ENCODE measurements around the gene APBA1. TPM values are rescaled to one million over a fixed set of nuclear protein-coding genes. Genes with fewer than 3 reads are reported as not detected.
"Not testable (repeated sequence)": the region's sequence is repeated elsewhere in the genome, so short reads cannot be mapped to it uniquely, and the experiment has no call there.

The APBA1 gene
- total RNA-seq, 5 donors from 2014 or later (not counting 1 experiment from before 2014, with no cell fraction given): 0.51 to 1.8 (median 0.78) TPM

GRCh38 chr9:69444021-69444420 lies 228.2 kb downstream of the APBA1 start:
- Mint-ChIP-seq H3K9me3 (no peaks in the 10 kb centered on the region), H3K4me3 (no peak overlapping the region), H3K36me3 (no peaks in the 10 kb centered on the region), H3K27ac (no peak overlapping the region), H3K4me1 (peaks cover 16 to 33% (median 23%) of the 10 kb centered on the region in 3 donors), H3K27me3 (peaks cover 4 to 6% of the 10 kb centered on the region in 2 donors)
- Histone ChIP-seq H3K9me3 (no peaks in the 10 kb centered on the region), H3K36me3 (ENCODE audit: control insufficient read depth in 2 of 2, extremely low read depth in 1 of 2, insufficient read depth in 1 of 2, low read length in 1 of 2) (no peaks in the 10 kb centered on the region), H3K4me3 (ENCODE audit: control insufficient read depth in 1 of 2, extremely low read depth in 1 of 2, low read length in 1 of 2) (no peak overlapping the region), H3K27ac (ENCODE audit: low read length) (no peak overlapping the region), H3K4me1 (ENCODE audit: control insufficient read depth in 1 of 2, extremely low read depth in 1 of 2, insufficient read depth in 2 of 2, low read length in 2 of 2) (peaks cover 0 to 6% of the 10 kb centered on the region in 2 experiments), H3K27me3 (replicated peaks in 1 of 2; ENCODE audit: control insufficient read depth in 2 of 2, extremely low read depth in 1 of 2, insufficient read depth in 2 of 2, low read length in 1 of 2) (peaks cover 0 to 13% of the 10 kb centered on the region in 2 experiments)
- ATAC-seq (replicated peaks in 1 of 4): no peak
- 88% methylated on average over 7 of the region's 8 CpGs for WGBS (ENCODE audit: insufficient coverage)
- no peak for DNase-seq
- CTCF ChIA-PET: no interaction called here
- POLR2A ChIA-PET: no interaction called here

DNA sequence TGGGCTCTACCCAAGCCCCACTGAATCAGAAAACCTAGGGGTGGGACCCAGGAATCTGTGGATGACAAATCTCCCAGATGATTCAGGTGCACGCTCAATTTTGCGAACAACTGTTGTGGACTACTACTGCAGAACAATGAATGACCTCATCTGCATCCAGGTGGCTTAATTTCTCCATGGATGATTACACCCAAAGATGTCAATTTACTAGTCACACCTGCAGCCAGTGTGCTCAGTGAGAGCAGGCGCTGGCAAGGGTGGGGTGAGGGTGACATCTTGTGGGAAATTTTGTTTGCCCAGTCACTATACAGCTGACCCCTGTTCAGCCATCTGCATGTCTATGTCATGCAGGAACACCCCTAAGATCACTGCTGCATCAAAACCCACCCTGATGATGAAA lies 229.0 kb downstream of the APBA1 start:
- peaks cover 16 to 31% (median 23%) of the 10 kb centered on the region in 3 donors for H3K4me1 Mint-ChIP-seq
- ChIA-PET POLR2A (no interaction called here), CTCF (no interaction called here)
- H3K9me3 Mint-ChIP-seq: no peaks in the 10 kb centered on the region
- H3K36me3 Mint-ChIP-seq: no peaks in the 10 kb centered on the region
- Histone ChIP-seq H3K27ac (ENCODE audit: low read length) (no peak overlapping the region), H3K36me3 (ENCODE audit: control insufficient read depth in 2 of 2, extremely low read depth in 1 of 2, insufficient read depth in 1 of 2, low read length in 1 of 2) (no peaks in the 10 kb centered on the region), H3K9me3 (no peaks in the 10 kb centered on the region), H3K27me3 (replicated peaks in 1 of 2; ENCODE audit: control insufficient read depth in 2 of 2, extremely low read depth in 1 of 2, insufficient read depth in 2 of 2, low read length in 1 of 2) (peaks cover 0 to 13% of the 10 kb centered on the region in 2 experiments), H3K4me3 (ENCODE audit: control insufficient read depth in 1 of 2, extremely low read depth in 1 of 2, low read length in 1 of 2) (no peak overlapping the region), H3K4me1 (ENCODE audit: control insufficient read depth in 1 of 2, extremely low read depth in 1 of 2, insufficient read depth in 2 of 2, low read length in 2 of 2) (peaks cover 0 to 6% of the 10 kb centered on the region in 2 experiments)
- 87% methylated on average over 2 of the region's 3 CpGs for WGBS (ENCODE audit: insufficient coverage)
- H3K4me3 Mint-ChIP-seq: no peak overlapping the region
- H3K27me3 Mint-ChIP-seq: peaks cover 3 to 4% of the 10 kb centered on the region in 2 donors
- H3K27ac Mint-ChIP-seq: peak overlapping the region in 1 of 2 donors; percentile 15
- DNase-seq (no peak), ATAC-seq (replicated peaks in 1 of 4) (no peak)

GRCh38 chr9:69442486-69442885 lies 229.7 kb downstream of the APBA1 start:
- H3K27ac ChIP-seq (ENCODE audit: low read length): no peak overlapping the region
- 97% methylated on average over 3 of the region's 5 CpGs for WGBS (ENCODE audit: insufficient coverage)
- H3K9me3 Mint-ChIP-seq: no peaks in the 10 kb centered on the region
- POLR2A ChIA-PET: no interaction called here
- no peak for DNase-seq
- H3K36me3 Mint-ChIP-seq: no peaks in the 10 kb centered on the region
- no peaks in the 10 kb centered on the region for H3K9me3 ChIP-seq
- CTCF ChIA-PET: no interaction called here
- no peak overlapping the region for H3K27ac Mint-ChIP-seq
- no peak overlapping the region for H3K4me3 ChIP-seq (ENCODE audit: control insufficient read depth in 1 of 2, extremely low read depth in 1 of 2, low read length in 1 of 2)
- peaks cover 0 to 6% of the 10 kb centered on the region in 2 experiments for H3K4me1 ChIP-seq (ENCODE audit: control insufficient read depth in 1 of 2, extremely low read depth in 1 of 2, insufficient read depth in 2 of 2, low read length in 2 of 2)
- peaks cover 0 to 10% of the 10 kb centered on the region in 2 experiments for H3K27me3 ChIP-seq (replicated peaks in 1 of 2; ENCODE audit: control insufficient read depth in 2 of 2, extremely low read depth in 1 of 2, insufficient read depth in 2 of 2, low read length in 1 of 2)
- peaks cover 0 to 3% of the 10 kb centered on the region in 2 donors for H3K27me3 Mint-ChIP-seq
- peaks cover 16 to 31% (median 23%) of the 10 kb centered on the region in 3 donors for H3K4me1 Mint-ChIP-seq
- H3K36me3 ChIP-seq (ENCODE audit: control insufficient read depth in 2 of 2, extremely low read depth in 1 of 2, insufficient read depth in 1 of 2, low read length in 1 of 2): no peaks in the 10 kb centered on the region
- no peak overlapping the region for H3K4me3 Mint-ChIP-seq
- ATAC-seq (replicated peaks in 1 of 4): no peak

DNA sequence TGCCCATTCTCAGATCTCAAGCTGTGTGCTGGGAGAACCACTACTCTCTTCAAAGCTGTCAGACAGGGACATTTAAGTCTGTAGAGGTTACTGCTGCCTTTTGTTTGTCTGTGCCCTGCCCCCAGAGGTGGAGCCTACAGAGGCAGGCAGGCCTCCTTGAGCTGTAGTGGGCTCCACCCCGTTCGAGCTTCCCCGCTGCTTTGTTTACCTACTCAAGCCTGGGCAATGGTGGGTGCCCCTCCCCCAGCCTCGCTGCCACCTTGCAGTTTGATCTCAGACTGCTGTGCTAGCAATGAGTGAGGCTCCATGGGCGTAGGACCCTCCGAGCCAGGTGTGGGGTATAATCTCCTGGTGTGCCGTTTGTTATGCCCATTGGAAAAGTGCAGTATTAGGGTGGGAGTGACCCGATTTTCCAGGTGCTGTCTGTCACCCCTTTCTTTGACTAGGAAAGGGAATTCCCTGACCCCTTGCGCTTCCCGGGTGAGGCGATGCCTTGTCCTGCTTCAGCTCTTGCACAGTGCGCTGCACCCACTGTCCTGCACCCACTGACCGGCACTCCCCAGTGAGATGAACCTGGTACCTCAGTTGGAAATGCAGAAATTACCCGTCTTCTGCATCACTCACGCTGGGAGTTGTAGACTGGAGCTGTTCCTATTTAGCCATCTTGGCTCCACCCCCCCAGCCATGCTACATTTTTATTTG lies 231.8 kb downstream of the APBA1 start:
- H3K27me3 Mint-ChIP-seq; ATAC-seq (replicated peaks in 1 of 4); H3K4me1 ChIP-seq (ENCODE audit: control insufficient read depth in 1 of 2, extremely low read depth in 1 of 2, insufficient read depth in 2 of 2, low read length in 2 of 2); H3K9me3 ChIP-seq; CTCF ChIA-PET; POLR2A ChIA-PET; H3K4me3 ChIP-seq (ENCODE audit: control insufficient read depth in 1 of 2, extremely low read depth in 1 of 2, low read length in 1 of 2); H3K36me3 ChIP-seq (ENCODE audit: control insufficient read depth in 2 of 2, extremely low read depth in 1 of 2, insufficient read depth in 1 of 2, low read length in 1 of 2); H3K27me3 ChIP-seq (replicated peaks in 1 of 2; ENCODE audit: control insufficient read depth in 2 of 2, extremely low read depth in 1 of 2, insufficient read depth in 2 of 2, low read length in 1 of 2); H3K9me3 Mint-ChIP-seq; H3K27ac ChIP-seq (ENCODE audit: low read length); H3K36me3 Mint-ChIP-seq: not testable (repeated sequence)
- peak in 16 of 35 experiments; percentile 4 to 55 (median 13) for DNase-seq
- H3K4me1 Mint-ChIP-seq: peaks cover 16 to 23% (median 16%) of the 10 kb centered on the region in 3 donors
- H3K4me3 Mint-ChIP-seq: peak overlapping the region; percentile 53 to 64 (median 63)
- peak overlapping the region; percentile 49 to 83 for H3K27ac Mint-ChIP-seq
- 93% methylated on average over 3 of the region's 15 CpGs for WGBS (ENCODE audit: insufficient coverage)

DNA sequence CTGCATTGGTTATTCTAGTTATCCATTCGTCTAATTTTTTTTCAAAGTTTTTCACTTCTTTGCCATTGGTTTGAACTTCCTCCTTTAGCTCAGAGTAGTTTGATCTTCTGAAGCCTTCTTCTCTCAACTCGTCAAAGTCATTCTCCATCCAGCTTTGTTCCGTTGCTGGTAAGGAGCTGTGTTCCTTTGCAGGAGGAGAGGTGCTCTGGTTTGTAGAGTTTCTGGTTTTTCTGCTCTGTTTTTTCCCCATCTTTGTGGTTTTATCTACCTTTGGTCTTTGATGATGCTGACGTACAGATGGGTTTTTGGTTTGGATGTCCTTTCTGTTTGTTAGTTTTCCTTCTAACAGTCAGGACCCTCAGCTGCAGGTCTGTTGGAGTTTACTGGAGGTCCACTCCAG lies 232.5 kb downstream of the APBA1 start:
- ATAC-seq (replicated peaks in 1 of 4); H3K27me3 Mint-ChIP-seq; H3K27ac ChIP-seq (ENCODE audit: low read length); H3K36me3 ChIP-seq (ENCODE audit: control insufficient read depth in 2 of 2, extremely low read depth in 1 of 2, insufficient read depth in 1 of 2, low read length in 1 of 2); H3K9me3 ChIP-seq; H3K36me3 Mint-ChIP-seq; H3K4me1 ChIP-seq (ENCODE audit: control insufficient read depth in 1 of 2, extremely low read depth in 1 of 2, insufficient read depth in 2 of 2, low read length in 2 of 2); POLR2A ChIA-PET; H3K27me3 ChIP-seq (replicated peaks in 1 of 2; ENCODE audit: control insufficient read depth in 2 of 2, extremely low read depth in 1 of 2, insufficient read depth in 2 of 2, low read length in 1 of 2); H3K9me3 Mint-ChIP-seq; H3K4me3 ChIP-seq (ENCODE audit: control insufficient read depth in 1 of 2, extremely low read depth in 1 of 2, low read length in 1 of 2); CTCF ChIA-PET: not testable (repeated sequence)
- Mint-ChIP-seq H3K27ac (peak overlapping the region; percentile 49 to 83), H3K4me3 (peak overlapping the region; percentile 53 to 64 (median 63)), H3K4me1 (peaks cover 16 to 23% (median 16%) of the 10 kb centered on the region in 3 donors)
- peak in 1 of 35 experiments; percentile 3 for DNase-seq
- WGBS (ENCODE audit: insufficient coverage): no CpG with 5 or more reads among the region's 4 CpGs

DNA sequence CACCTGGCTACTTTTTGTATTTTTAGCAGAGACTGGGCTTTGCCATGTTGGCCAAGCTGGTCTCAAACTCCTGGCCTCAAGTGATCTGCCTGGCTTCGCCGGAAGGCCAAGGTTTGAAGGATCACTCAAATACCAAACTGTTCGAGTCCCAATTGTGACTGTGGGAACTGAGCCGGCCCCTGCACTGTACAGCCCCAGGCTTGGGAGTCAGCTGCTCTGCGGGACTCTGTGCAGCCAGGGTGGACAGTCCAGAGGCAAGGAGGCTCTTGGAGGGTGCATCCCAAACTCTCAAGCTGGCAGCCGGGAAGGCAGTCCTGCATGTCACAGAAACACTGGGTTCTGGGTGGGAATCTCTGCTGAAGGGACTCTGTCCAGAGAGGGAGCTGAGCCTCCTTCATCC lies 238.2 kb downstream of the APBA1 start:
- H3K27me3 ChIP-seq (replicated peaks in 1 of 2; ENCODE audit: control insufficient read depth in 2 of 2, extremely low read depth in 1 of 2, insufficient read depth in 2 of 2, low read length in 1 of 2): peaks cover 0 to 4% of the 10 kb centered on the region in 2 experiments
- H3K27ac Mint-ChIP-seq: no peak overlapping the region

More for the DNA sequence above, 238.2 kb downstream of the APBA1 start:
- WGBS (ENCODE audit: insufficient coverage): 93% methylated on average over 5 of the region's 6 CpGs
- H3K36me3 Mint-ChIP-seq: no peaks in the 10 kb centered on the region
- H3K27me3 Mint-ChIP-seq: no peaks in the 10 kb centered on the region
- DNase-seq (no peak), ATAC-seq (replicated peaks in 1 of 4) (no peak)
- H3K4me1 ChIP-seq (ENCODE audit: control insufficient read depth in 1 of 2, extremely low read depth in 1 of 2, insufficient read depth in 2 of 2, low read length in 2 of 2): no peaks in the 10 kb centered on the region
- H3K36me3 ChIP-seq (ENCODE audit: control insufficient read depth in 2 of 2, extremely low read depth in 1 of 2, insufficient read depth in 1 of 2, low read length in 1 of 2): no peaks in the 10 kb centered on the region
- ChIA-PET CTCF (no interaction called here), POLR2A (no interaction called here)
- no peaks in the 10 kb centered on the region for H3K9me3 ChIP-seq
- H3K27ac ChIP-seq (ENCODE audit: low read length): no peak overlapping the region
- H3K4me1 Mint-ChIP-seq: no peaks in the 10 kb centered on the region
- no peak overlapping the region for H3K4me3 ChIP-seq (ENCODE audit: control insufficient read depth in 1 of 2, extremely low read depth in 1 of 2, low read length in 1 of 2)
- no peak overlapping the region for H3K4me3 Mint-ChIP-seq
- no peaks in the 10 kb centered on the region for H3K9me3 Mint-ChIP-seq

Measured in T-cell (primary cell).